GM23248 (cell line): ENCODE measurements around the gene SLC36A2.

ENCODE experiments used
- EZH2 ChIP-seq: fragments of 200-600 bp; sonication (generic); IDR thresholded peaks from 2 replicates; pipeline ENCODE4 v1.6.1; 2018; ENCODE audit warnings: antibody characterized with exemption, mild to moderate bottlenecking; ENCODE audit not compliant: insufficient read depth, poor library complexity, severe bottlenecking
- EZH2phosphoT487 ChIP-seq: fragments of 200-600 bp; sonication (generic); IDR thresholded peaks from 2 replicates; pipeline ENCODE4 v1.6.1; 2018; ENCODE audit warnings: antibody characterized with exemption, moderate library complexity, mild to moderate bottlenecking, low read depth; ENCODE audit not compliant: insufficient read depth

- no peak for TF ChIP-seq EZH2
- no peak for TF ChIP-seq EZH2phosphoT487
Measured at GRCh38 chr5:151363673-151364072, 16.3 kb upstream of the SLC36A2 start.
